GM19193 (cell line): ENCODE data around the gene CHST15.

Experiments
- POLR2A ChIP-seq: IDR thresholded peaks from 4 replicates; pipeline ENCODE4 v1.6.1; 2011; ENCODE audit not compliant: insufficient read depth, insufficient read length; ENCODE audit errors: extremely low read depth

Gene CHST15

DNA sequence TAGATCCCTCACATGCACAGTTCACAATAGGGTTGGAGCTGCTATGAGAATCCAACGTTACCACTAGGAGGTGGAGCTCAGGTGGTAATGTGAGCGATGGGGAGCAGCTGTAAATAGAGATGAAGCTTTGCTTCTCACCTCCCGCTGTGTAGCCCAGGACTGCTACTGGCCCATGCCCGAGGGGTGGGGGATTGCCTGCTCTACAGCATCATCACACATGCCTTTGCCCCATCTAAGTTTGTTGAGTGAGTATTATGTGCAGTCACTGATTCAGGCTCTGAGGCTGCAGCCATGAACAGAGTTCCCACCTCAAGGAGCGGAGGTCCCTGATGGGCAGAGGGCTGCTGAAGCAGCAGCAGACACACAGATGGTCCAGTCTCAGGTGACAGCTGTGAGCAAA lies 94.1 kb downstream of the CHST15 start:
- no peak for TF ChIP-seq POLR2A

DNA sequence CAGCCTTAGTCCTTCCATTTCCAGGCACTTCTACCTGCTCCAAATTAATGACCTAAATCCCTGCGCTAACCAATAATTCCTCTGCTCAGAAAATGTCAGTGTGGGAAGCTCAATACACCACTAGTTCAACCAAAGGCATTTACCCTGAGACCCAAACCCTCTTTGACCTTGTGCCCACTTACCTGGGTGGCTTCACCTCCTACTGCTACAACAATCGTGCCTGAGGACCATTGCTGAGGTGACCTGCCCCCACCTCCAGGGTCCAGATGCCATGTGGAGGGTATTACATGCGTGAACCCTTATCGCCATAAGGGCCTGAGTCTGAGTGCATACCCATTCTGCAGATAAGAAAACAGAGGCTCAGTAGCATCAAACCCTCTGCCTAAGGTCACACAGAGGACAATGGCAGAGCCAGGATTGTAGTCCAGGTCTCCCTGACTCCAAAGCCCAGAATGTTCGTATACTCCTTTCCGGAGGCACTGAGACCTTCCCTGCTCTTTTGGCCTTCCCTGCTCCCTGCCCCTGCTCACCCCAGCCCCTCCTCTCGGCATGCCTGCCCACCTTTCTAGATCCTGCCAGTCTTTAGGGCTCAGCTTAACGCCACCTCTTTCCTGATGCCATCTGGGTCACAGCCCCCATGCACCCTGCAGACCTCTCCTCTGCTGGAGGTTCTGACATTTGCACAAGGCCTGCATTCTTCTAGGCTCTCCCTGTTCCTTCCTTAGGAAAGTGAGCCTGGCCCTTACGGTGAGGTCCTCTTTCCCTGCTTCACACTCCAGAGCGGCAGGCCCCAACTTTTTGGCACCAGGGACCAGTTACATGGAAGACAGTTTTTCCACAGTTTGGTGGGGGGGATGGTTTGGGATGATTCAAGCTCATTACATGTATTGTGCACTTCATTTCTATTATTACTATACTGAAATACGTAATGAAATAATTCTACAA lies 94.9 kb downstream of the CHST15 start:
- TF ChIP-seq POLR2A: no peak

DNA sequence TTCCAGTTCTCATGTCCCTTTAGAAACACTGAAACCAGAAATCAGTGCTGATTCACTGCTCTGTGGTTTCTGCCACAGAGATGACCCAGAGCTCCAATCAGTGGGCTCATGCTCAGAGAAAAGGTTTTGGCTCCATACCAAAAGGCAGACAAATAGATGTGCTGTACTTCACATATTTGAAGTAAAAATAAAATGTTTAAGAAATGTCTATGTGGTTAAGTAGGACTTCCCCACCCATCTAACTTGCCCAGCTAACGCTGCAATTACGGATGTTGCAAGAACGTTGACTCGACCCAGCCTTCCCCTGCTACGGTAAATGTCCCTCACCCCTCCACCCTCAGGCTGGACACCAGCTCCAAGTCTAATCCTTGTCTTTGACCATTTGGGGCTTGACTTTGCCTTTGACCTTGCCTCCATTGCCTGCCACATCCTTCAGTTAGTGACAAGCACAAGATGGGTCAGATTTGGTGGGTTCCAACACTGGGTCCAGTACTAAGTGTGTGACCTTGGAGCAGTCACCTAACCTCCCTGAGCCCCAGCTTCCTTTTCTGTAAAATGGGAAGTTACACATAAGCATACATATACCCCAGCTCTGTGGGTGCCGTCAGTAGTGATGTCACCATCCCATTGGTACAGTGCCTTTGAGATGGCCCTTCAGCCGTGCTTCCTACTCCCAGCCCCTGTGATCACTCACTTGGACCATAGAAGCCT lies 95.8 kb downstream of the CHST15 start:
- TF ChIP-seq POLR2A: no peak

DNA sequence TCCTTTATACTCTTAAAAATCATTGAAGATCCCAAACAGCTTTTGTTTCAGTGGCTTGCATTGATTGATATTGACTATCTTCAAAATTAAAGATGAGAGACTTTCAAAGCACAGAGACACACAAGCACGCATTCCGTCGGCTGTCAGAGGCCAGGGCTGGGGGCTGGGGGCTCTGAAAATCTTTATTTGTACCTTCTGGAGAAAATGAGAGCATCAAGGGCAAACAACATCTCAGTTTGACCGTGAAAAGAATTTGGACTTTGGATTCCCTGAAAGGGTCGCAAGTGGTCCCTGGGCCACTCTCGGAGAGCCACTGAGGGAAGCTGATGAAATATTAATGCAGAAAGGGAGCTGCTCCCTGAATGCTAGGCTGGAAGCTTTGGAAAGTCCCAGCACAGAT lies 96.4 kb downstream of the CHST15 start:
- no peak for TF ChIP-seq POLR2A

DNA sequence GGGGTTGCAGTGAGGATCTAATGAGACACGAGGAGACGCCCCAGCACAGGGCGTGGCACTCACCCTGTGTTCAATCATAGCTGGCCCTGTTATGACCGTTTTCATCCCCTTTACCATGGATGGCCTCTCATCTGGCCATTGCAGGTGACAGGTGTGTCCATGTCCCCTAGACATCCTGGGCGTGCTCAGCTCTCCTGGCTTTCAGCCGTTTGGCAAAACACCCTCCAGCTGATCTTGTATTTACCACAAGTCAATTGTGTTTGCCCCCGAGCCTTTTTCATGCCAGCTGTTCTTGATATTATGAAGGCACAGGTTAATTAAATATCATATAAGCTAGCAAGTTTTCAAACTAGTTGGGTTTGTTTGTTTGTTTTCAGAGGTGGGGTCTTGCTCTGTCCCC lies 97.1 kb downstream of the CHST15 start:
- no peak for TF ChIP-seq POLR2A

DNA sequence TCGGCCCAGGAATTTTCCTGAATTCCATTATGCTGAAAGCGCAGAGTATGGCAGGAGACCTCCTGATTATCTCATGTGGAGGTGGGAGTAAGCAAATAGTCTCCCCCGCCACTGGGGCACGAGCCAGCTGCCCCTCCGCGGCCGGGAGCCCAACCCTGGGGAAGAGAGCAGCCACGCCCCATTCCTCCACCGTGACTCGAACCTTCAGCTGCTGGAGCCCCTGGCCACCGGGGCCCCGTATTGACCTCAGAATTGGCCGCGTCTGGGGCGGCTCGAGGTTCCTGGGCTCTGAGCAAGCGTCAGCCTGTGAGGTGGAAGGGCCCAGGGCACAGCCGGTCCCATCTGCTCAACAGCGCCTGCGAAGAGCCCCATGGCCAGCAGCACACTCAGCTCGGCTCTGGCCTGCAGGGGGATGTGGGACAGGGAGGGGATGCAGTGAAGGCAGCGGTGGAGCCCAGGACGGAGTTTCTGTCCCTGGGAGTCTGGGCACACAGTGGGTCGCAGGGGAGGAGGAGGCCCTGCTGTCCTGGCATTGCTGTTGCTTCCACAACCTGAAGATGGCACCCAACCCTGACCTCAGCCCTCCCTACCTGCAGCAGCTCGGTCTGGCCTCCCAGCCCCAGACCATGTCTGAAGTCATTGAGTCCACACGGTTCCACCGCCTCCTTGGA lies 97.8 kb downstream of the CHST15 start:
- TF ChIP-seq POLR2A: no peak

DNA sequence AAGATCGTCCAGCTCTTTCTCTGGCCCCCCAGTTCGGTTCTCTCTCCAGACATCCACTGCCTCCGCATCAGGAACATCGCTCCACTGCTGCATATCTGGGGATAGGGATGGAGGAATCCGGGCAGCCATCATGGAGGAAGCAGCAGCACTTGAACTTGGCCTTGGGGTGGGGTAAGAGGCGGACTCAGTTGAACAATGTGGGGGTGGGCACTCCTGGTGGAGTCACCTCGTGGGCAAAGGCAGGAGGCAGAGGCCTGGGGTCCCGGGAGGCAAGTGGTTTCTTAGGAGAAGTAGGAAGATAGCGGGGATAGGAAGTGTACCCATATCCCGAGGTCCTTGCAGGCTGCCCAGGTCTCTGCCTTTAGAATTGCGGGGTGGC lies 98.3 kb downstream of the CHST15 start:
- no peak for TF ChIP-seq POLR2A

DNA sequence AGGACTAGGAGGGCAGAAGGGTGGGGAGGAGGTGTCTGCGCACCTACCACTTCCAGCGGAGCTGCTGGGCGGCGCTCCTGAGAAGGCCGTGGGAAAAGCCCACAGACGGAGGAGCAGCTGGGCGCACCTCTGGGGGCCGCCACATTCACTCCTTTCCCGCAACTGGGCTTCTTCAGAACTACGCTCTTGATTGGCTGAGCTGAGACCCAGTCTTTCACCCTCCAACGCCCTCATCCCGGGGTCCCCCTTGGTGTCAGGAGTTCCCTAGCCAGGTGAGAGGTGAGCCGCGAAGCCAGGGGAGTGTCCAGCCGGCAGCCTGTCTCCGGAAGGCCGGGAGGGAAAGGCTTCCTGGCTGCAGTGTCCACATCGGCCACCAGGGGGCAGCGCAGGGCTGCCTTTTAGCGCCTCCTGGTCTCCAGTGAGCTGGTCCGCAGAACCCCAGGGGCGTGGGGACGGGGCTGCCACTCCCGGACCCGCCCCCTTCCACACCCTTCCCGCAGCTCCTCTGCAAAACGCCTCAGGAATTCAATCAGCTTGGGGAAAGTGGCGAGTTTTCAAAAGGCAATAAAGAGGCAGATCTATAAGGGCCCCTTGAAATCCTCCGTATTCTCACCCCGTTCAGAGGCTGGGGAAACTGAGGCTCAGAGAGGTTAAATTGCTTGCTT lies 98.8 kb downstream of the CHST15 start:
- TF ChIP-seq POLR2A: no peak

DNA sequence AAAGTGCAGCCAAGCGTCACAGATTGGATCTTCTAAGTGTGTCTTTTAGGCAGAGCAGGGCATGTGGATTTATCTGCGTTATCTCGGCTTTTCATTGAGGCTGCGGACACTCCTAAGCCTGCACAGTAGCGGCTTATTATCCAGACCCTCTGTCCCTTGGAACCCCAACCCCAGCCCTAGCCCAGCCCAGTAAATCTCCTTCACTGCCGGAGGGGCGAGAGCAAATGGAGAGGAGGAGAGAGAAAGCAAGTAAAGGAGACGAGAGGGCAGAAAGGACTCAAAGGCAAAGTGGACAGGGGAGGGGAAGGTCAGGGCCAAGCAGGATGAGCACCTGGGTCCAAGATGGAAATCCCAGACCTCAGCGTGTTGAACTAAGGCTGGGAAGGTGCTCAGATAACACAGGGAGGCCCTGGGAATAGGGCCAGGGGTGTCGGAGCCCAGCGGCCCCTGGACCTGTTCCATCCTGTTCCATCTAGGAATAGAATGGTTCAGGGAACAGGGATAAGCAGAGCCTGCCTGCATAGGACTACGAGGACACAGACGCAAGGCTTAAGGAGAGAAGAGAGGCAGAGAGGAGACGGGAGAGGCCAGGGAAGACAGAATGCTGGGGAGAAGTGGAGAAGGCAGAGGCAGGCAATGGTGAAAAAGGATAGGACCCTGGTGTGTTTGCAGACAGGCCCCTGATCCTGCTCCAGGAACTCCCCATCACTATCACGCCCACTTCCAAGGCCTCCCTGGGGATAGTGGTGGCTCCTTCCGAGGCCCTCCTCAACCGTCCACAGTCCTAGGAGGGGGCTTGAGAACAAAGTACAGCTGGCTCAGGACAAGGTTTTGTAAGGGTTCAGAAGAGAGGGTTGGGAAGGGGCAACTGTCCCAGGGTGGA lies 99.6 kb downstream of the CHST15 start:
- no peak for TF ChIP-seq POLR2A

DNA sequence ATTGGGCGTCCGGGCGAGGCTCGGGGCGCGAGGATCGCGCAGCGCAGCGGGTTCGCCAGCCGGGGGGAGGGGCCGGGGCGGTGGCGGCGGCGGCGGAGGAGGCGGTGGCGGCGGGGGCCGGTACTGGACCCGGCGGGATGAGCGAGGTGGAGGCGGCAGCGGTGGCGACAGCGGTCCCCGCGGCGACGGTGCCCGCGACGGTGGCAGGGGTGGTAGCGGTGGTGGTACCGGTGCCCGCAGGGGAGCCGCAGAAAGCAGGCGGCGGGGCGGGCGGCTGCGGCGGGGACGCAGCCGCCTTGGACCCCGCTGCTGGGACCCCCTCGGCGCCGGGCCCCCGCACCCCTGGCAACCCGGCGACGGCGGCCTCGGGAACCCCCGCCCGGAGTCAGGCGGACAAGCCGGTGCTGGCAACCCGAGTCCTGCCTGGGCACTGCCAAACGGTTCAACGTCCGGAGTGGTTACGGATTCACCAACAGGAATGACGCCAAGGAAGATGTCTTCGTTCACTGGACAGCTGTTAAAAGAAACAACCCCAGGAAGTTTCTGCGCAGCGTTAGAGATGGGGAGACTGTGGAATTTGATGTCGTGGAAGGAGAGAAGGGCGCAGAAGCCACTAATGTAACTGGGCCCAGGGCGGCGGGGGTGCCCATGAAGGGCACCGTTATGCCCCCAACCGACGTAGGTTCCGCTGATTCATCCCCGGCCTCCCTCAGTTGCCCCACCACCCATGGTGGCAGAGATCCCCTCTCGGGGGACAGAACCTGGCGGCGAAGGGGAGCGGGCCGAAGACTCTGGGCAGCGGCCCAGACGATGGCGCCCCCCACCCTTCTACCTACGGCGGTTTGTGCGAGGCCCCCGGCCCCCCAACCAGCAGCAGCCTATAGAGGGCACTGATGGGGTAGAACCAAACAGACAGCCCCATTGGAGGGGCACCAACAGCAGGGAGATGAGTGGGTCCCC lies 101.5 kb downstream of the CHST15 start:
- TF ChIP-seq POLR2A: no peak

DNA sequence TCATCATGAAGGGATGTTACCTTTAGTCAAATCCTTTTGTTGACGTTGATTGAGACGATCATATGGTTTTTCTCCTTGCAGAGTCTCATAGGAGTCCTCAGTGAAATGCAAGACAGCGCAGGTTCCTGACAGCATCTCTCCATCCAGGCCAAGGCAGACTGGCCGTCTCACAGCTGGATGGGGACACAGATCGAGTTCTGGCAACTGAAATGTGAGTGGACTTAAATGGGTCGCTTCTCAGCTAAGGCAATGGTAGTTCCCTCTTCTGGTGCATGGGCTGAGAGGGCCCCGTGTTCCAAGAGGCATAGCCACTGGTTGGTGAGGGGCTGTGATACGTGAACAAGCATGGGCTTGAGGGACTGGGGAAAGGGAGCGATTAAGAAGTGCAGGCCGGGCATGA lies 102.5 kb downstream of the CHST15 start:
- TF ChIP-seq POLR2A: no peak

DNA sequence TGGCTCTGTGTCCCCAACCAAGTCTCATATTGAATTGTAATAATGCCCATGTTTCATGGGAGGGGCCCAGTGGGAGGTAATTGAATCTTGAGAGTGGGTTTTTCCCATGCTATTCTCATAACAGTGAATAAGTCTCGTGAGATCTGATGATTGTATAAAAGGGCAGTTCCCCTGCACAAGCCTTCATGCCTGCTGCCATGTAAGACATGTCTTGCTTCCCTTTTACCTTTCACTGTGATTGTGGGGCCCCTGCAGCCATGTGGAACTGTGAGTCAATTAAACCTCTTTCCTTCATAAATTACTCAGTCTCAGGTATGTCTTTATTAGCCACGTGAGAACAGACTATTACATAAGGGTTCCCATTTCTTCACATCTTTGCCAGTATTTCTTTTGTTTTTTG lies 104.7 kb downstream of the CHST15 start:
- no peak for TF ChIP-seq POLR2A

DNA sequence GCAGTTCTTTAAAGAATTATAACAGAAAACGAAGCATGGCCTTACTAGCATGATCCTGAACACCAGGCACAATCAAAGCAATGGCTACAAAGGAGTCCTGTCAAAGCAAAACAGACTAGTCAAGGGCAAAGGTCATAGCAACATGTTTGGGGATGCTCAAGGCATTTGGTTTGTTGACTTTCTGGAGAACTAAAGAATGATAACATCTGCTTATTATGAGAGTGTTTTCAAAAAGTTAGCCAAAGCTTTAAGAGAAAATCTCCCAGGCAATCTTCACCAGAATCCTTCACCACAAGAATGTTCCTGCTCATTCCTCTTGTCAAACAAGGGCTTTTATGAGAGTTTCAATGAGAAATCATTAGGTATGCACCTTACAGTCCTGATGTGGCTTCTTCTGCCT lies 106.7 kb downstream of the CHST15 start:
- TF ChIP-seq POLR2A: no peak
